HEK293 (cell line): ENCODE results near the gene ASCC1.

Experiments
- CTCF ChIA-PET: fragments of 350-600 bp; formaldehyde crosslinking; extraction: SDS; loops from one replicate; lab custom pipeline; 2021; ENCODE audit warnings: antibody characterized with exemption; lab: Yijun Ruan, JAX
- POLR2A ChIA-PET: fragments of 300-600 bp; formaldehyde crosslinking; extraction: SDS; loops from one replicate; lab custom pipeline; 2020; ENCODE audit warnings: antibody characterized with exemption, inconsistent platforms; lab: Yijun Ruan, JAX
- H3K27ac ChIP-seq: fragments of 200-500 bp; sonication (Bioruptor generic); 2 replicates; pipeline ENCODE4 v1.5.1; 2014; ENCODE audit warnings: low read depth, low read length, control low read depth, inconsistent platforms; ENCODE audit errors: extremely low read depth
- H3K36me3 ChIP-seq, 2 experiments: fragments of 200-500 bp in 1 of 2; sonication (Bioruptor generic) in 1 of 2; 1 replicate in 1 of 2; 2 replicates in 1 of 2; pipeline ENCODE4 v1.5.1; 2014 to 2017; ENCODE audit warnings: inconsistent platforms in 2 of 2, low read length in 2 of 2; ENCODE audit not compliant: control insufficient read depth in 2 of 2, insufficient read depth in 1 of 2
- H3K4me1 ChIP-seq: fragments of 200-500 bp; sonication (Bioruptor generic); 2 replicates; pipeline ENCODE4 v1.5.1; 2014; ENCODE audit warnings: mild to moderate bottlenecking, low read length, inconsistent platforms; ENCODE audit not compliant: control insufficient read depth, insufficient read depth
- H3K4me3 ChIP-seq: 2 replicates; pipeline ENCODE4 v1.5.1; 2011; ENCODE audit warnings: low read depth, mild to moderate bottlenecking, control low read depth, low read length, moderate library complexity
- H3K9me3 ChIP-seq: fragments of 200-500 bp; sonication (Bioruptor generic); 2 replicates; pipeline ENCODE4 v1.5.1; 2014; ENCODE audit warnings: low read depth, low read length, inconsistent platforms; ENCODE audit not compliant: control insufficient read depth, insufficient read depth
- EGR2 ChIP-seq: fragments of 450-650 bp; formaldehyde crosslinking; IDR thresholded peaks from 2 replicates; pipeline ENCODE4 v1.5.1; 2016; ENCODE audit warnings: low read depth, missing biosample characterization, missing genetic modification characterization
- HOXA7 ChIP-seq: sonication (generic); formaldehyde crosslinking; IDR thresholded peaks from 2 replicates; pipeline ENCODE4 v1.8.1; 2022; ENCODE audit warnings: missing genetic modification reagents, borderline replicate concordance
- PRDM2 ChIP-seq: fragments of 450-650 bp; formaldehyde crosslinking; IDR thresholded peaks from 2 replicates; pipeline ENCODE4 v1.5.1; 2016; ENCODE audit warnings: missing biosample characterization, missing genetic modification characterization, borderline replicate concordance
- SP2 ChIP-seq: fragments of 450-650 bp; formaldehyde crosslinking; IDR thresholded peaks from 2 replicates; pipeline ENCODE4 v1.5.1; 2016; ENCODE audit warnings: missing biosample characterization, missing genetic modification characterization
- ZEB2 ChIP-seq: fragments of 450-650 bp; formaldehyde crosslinking; IDR thresholded peaks from 2 replicates; pipeline ENCODE4 v1.5.1; 2016; ENCODE audit warnings: missing biosample characterization, missing genetic modification characterization
- ZNF121 ChIP-seq: fragments of 450-650 bp; formaldehyde crosslinking; IDR thresholded peaks from 2 replicates; pipeline ENCODE4 v1.5.1; 2016; ENCODE audit warnings: missing biosample characterization, missing genetic modification characterization
- ZNF138 ChIP-seq: fragments of 450-650 bp; formaldehyde crosslinking; IDR thresholded peaks from 2 replicates; pipeline ENCODE4 v1.5.1; 2016; ENCODE audit warnings: missing biosample characterization, missing genetic modification characterization, borderline replicate concordance
- ZNF335 ChIP-seq: fragments of 450-650 bp; formaldehyde crosslinking; conservative IDR thresholded peaks from 2 replicates; pipeline ENCODE4 v1.5.1; 2016; ENCODE audit warnings: missing biosample characterization, missing genetic modification characterization
- ZNF501 ChIP-seq: fragments of 450-650 bp; formaldehyde crosslinking; IDR thresholded peaks from 2 replicates; pipeline ENCODE4 v1.5.1; 2016; ENCODE audit warnings: missing biosample characterization, missing genetic modification characterization
- ZNF514 ChIP-seq: fragments of 450-650 bp; formaldehyde crosslinking; IDR thresholded peaks from 2 replicates; pipeline ENCODE4 v1.5.1; 2016; ENCODE audit warnings: missing biosample characterization, missing genetic modification characterization
- ZNF645 ChIP-seq: fragments of 450-650 bp; formaldehyde crosslinking; IDR thresholded peaks from 2 replicates; pipeline ENCODE4; 2016; ENCODE audit warnings: missing biosample characterization, missing genetic modification characterization
- ZNF670 ChIP-seq: fragments of 450-650 bp; formaldehyde crosslinking; IDR thresholded peaks from 2 replicates; pipeline ENCODE4 v1.5.1; 2016; ENCODE audit warnings: missing biosample characterization, missing genetic modification characterization, low read depth
- ZNF707 ChIP-seq: fragments of 450-650 bp; formaldehyde crosslinking; IDR thresholded peaks from 2 replicates; pipeline ENCODE4 v1.5.1; 2016; ENCODE audit warnings: missing biosample characterization, missing genetic modification characterization
- TF ChIP-seq, protein P1 (sequence below): fragments of 450-650 bp; formaldehyde crosslinking; IDR thresholded peaks from 2 replicates; pipeline ENCODE4 v1.5.1; 2017; ENCODE audit warnings: missing biosample characterization, missing genetic modification characterization
- TF ChIP-seq, protein P2 (sequence below): fragments of 450-650 bp; formaldehyde crosslinking; IDR thresholded peaks from 2 replicates; pipeline ENCODE4 v1.5.1; 2016; ENCODE audit warnings: missing biosample characterization, missing genetic modification characterization
- TF ChIP-seq, protein P3 (sequence below): fragments of 450-650 bp; formaldehyde crosslinking; IDR thresholded peaks from 2 replicates; pipeline ENCODE4 v1.5.1; 2016; ENCODE audit warnings: missing biosample characterization, missing genetic modification characterization, borderline replicate concordance
- TF ChIP-seq, protein P4 (sequence below): fragments of 450-650 bp; formaldehyde crosslinking; IDR thresholded peaks from 2 replicates; pipeline ENCODE4 v1.5.1; 2016; ENCODE audit warnings: missing biosample characterization, missing genetic modification characterization

Gene ASCC1

DNA sequence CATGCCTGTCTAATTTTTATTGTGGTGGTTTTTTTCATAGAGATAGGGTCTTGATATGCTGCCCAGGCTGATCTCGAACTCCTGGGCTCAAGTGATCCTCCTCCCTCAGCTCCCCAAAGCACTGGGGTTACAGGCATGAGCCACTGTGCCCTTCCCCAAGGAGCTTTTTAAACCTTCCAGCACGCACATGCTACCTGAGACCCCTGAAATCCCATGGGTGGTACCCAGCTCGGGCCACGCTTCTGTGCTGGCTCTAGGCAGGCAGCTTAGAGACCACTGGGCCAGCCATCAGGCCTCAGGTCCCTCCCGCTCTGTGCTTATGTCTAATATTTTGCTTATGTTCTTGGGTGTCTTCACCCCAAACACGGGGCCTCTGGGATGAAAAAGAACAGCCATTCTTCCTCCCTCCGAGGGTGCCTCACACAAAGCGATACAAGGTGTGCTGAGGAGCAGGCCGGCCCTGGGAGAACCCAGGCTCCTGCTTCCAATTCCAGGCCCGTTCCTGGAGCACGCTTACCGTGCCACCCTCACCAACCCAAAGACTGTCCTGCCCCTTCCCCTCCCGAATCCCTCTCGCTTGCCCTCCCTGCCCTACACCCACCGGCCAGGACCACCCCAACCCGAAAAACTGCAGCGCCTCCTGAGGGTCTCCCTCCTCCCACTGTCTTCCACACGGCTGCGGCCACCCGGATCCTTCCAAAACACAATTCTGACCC lies 138.6 kb downstream of the ASCC1 start:
- no peaks in the 10 kb centered on the region for H3K4me1 ChIP-seq
- no peaks in the 10 kb centered on the region for H3K9me3 ChIP-seq
- TF ChIP-seq ZNF121 (tag by site-specific recombination) (0 out of 2 replicates have a peak, but pooled peaks have one; percentile 18), ZNF138 (tag by site-specific recombination) (no peak)
- H3K36me3 ChIP-seq, result no peaks in the 10 kb centered on the region
- H3K4me3 ChIP-seq, result no peak overlapping the region
- ChIA-PET POLR2A (no interaction called here), CTCF (interaction anchor here (0.9 to 1.0 kb wide), 2 partner anchors 11 to 13 kb away, joined by 3 to 4 read pairs; partner anchors contain the start of gene SPOCK2)
- no peak overlapping the region for H3K27ac ChIP-seq

GRCh38 chr10:72076756-72077155 lies 139.3 kb downstream of the ASCC1 start:
- CTCF ChIA-PET, result interaction anchor here (0.9 to 1.0 kb wide), 2 partner anchors 12 to 14 kb away, joined by 3 to 4 read pairs; partner anchors contain the start of gene SPOCK2
- Histone ChIP-seq H3K4me1 (no peaks in the 10 kb centered on the region), H3K4me3 (no peak overlapping the region), H3K36me3 (no peaks in the 10 kb centered on the region), H3K9me3 (no peaks in the 10 kb centered on the region), H3K27ac (no peak overlapping the region)
- POLR2A ChIA-PET, result no interaction called here
- TF ChIP-seq, protein P1, sequence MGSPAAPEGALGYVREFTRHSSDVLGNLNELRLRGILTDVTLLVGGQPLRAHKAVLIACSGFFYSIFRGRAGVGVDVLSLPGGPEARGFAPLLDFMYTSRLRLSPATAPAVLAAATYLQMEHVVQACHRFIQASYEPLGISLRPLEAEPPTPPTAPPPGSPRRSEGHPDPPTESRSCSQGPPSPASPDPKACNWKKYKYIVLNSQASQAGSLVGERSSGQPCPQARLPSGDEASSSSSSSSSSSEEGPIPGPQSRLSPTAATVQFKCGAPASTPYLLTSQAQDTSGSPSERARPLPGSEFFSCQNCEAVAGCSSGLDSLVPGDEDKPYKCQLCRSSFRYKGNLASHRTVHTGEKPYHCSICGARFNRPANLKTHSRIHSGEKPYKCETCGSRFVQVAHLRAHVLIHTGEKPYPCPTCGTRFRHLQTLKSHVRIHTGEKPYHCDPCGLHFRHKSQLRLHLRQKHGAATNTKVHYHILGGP (tag by site-specific recombination), result no peak
- TF ChIP-seq PRDM2 (tag by site-specific recombination) (no peak), ZNF501 (no peak), ZNF514 (tag by site-specific recombination) (no peak), ZNF645 (tag by site-specific recombination) (no peak), SP2 (tag by site-specific recombination) (no peak), ZNF335 (no peak), EGR2 (tag by site-specific recombination) (no peak), ZNF670 (tag by site-specific recombination) (no peak), ZEB2 (no peak), HOXA7 (CRISPR knock-in tag) (no peak), ZNF707 (tag by site-specific recombination) (no peak)
- TF ChIP-seq, protein P2, sequence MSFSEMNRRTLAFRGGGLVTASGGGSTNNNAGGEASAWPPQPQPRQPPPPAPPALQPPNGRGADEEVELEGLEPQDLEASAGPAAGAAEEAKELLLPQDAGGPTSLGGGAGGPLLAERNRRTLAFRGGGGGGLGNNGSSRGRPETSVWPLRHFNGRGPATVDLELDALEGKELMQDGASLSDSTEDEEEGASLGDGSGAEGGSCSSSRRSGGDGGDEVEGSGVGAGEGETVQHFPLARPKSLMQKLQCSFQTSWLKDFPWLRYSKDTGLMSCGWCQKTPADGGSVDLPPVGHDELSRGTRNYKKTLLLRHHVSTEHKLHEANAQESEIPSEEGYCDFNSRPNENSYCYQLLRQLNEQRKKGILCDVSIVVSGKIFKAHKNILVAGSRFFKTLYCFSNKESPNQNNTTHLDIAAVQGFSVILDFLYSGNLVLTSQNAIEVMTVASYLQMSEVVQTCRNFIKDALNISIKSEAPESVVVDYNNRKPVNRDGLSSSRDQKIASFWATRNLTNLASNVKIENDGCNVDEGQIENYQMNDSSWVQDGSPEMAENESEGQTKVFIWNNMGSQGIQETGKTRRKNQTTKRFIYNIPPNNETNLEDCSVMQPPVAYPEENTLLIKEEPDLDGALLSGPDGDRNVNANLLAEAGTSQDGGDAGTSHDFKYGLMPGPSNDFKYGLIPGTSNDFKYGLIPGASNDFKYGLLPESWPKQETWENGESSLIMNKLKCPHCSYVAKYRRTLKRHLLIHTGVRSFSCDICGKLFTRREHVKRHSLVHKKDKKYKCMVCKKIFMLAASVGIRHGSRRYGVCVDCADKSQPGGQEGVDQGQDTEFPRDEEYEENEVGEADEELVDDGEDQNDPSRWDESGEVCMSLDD (tag by site-specific recombination), result no peak
- TF ChIP-seq, protein P3, sequence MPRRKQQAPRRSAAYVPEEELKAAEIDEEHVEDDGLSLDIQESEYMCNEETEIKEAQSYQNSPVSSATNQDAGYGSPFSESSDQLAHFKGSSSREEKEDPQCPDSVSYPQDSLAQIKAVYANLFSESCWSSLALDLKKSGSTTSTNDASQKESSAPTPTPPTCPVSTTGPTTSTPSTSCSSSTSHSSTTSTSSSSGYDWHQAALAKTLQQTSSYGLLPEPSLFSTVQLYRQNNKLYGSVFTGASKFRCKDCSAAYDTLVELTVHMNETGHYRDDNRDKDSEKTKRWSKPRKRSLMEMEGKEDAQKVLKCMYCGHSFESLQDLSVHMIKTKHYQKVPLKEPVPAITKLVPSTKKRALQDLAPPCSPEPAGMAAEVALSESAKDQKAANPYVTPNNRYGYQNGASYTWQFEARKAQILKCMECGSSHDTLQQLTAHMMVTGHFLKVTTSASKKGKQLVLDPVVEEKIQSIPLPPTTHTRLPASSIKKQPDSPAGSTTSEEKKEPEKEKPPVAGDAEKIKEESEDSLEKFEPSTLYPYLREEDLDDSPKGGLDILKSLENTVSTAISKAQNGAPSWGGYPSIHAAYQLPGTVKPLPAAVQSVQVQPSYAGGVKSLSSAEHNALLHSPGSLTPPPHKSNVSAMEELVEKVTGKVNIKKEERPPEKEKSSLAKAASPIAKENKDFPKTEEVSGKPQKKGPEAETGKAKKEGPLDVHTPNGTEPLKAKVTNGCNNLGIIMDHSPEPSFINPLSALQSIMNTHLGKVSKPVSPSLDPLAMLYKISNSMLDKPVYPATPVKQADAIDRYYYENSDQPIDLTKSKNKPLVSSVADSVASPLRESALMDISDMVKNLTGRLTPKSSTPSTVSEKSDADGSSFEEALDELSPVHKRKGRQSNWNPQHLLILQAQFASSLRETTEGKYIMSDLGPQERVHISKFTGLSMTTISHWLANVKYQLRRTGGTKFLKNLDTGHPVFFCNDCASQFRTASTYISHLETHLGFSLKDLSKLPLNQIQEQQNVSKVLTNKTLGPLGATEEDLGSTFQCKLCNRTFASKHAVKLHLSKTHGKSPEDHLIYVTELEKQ (tag by site-specific recombination), result no peak
- TF ChIP-seq, protein P4, sequence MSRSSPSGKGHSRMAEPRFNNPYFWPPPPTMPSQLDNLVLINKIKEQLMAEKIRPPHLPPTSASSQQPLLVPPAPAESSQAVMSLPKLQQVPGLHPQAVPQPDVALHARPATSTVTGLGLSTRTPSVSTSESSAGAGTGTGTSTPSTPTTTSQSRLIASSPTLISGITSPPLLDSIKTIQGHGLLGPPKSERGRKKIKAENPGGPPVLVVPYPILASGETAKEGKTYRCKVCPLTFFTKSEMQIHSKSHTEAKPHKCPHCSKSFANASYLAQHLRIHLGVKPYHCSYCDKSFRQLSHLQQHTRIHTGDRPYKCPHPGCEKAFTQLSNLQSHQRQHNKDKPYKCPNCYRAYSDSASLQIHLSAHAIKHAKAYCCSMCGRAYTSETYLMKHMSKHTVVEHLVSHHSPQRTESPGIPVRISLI (tag by site-specific recombination), result no peak
